IPS DF 4.7 (cell line): Measurements from ENCODE around the gene MVD.
"Not testable (repeated sequence)": the region's sequence is repeated elsewhere in the genome, so short reads cannot be mapped to it uniquely, and the experiment has no call there.

Experiments used
- DNase-seq: peaks from one replicate; pipeline ENCODE4 v3.0.0-alpha.2; 2013; ENCODE audit warnings: low spot score; ENCODE audit errors: extremely low read depth

The MVD gene

DNA sequence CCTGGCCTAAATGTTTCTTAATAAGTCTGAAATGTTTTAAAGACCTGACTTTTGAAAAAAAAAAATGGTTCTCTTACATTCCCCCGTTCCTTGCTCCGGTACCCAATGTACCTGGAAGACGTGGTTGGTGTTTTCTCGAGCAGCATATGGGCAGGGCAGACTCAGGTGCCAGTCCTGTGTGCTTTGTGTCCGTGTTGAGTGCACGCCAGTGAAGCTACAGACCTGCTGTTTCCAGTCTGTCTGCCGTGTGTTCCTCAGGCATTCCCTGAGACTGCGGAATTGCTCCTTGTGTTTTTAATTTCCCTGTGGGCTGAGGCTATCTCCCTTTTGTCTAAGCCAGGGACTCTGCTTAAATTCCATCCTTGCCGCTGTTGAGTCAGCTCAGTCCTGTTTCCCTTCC, 36.2 kb downstream of the MVD start:
- DNase-seq, result no peak

DNA sequence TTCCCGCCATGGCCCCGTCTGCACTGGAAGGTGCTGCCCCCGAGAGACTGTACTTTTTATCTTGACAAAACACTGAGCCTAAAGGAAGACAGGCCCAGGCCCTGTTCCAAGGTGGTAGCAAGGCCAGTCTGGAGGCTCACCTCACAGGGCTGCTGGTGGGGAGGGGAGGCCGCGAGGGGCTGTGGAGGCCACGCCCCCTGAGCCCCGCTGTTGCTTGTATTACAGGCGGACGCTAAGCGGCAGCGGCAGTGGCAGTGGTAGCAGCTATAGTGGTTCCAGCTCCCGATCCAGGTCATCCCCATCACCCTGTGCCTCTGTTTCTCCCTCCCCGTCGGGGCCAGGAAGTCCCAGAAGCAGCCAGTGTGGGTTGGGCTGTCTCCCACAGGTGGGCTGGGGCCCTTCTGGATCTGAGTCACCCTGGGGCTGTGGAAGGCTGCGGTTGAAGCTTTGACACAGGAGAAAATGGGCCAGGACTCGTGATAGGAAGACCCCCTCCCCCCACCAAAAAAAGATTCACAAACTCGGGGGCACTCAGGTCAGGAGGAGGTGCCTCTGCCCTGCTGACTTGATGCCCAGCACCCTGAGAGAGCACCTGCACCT, 37.8 kb downstream of the MVD start:
- DNase-seq, result no peak

DNA sequence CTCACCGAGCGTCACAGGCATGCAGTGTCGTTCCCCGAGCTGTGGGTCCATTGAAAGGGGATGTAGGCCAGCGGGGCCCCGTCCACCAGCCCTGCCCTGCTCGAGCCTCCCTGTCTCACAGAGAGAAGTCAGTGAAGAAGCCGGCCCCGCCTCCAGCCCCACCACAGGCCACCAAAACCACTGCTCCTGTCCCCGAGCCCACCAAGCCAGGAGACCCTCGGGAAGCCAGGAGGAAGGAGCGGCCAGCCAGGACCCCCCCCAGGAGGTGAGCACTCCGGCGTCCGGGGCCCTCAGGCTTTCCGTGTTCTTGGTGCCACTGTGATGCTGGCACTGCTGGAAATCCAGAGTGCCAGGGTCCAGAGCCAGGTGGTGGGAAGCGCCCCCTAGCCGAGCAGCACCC, 38.4 kb downstream of the MVD start:
- no peak for DNase-seq

DNA sequence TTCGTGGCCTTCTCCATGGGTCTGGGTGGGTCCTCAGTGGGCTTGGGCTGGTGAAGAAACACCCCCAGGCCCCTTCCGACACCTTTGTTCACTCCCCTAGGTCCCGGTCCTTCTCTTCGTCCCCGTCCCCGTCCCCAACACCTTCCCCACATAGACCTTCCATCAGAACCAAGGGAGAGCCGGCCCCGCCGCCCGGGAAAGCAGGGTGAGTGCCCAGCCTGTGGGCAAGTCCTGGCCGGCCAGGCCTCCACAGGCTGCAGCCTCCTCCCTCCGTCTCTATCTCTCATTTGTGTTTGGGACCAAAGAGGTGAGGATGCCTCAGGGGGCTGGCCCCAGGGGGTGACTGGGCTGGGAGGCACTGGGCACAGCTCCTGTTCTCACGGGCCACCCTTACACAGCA, 39.0 kb downstream of the MVD start:
- no peak for DNase-seq

DNA sequence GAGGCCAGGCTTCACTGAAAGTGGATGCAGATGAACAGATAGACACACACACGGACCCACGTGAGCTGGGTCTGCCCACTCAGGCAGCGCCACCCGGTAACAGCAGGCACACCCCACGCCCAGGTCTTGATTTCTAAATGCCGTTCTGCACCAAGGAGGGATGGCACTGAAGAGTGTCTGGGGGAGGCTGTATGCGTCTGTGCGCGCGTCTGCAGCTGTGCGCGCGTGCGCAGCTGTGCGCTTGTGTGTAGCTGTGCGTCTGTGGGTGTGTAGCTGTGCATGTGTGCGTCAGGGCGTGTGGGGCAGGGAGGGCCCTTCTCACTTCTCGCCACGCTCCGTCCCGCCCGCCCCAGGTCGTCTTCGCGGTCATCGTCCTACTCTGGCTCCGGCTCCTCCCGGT, 40.0 kb downstream of the MVD start:
- DNase-seq, result no peak

DNA sequence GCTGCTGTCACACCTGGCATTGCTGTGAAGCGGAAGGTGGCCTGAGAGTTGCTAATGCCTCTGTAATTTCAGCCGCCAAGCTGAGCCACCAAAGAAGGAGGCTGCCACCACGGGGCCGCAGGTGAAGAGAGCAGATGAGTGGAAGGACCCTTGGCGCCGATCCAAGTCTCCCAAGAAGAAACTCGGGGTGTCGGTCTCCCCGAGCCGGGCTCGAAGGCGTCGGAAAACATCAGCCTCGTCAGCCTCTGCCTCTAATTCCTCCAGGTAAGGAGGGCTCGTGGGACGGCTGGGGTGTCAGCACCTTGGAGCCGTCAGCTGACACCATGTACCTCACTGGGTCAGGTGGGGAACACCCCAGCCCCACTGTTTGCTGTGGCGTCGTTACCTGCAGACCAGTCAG, 40.8 kb downstream of the MVD start:
- no peak for DNase-seq

DNA sequence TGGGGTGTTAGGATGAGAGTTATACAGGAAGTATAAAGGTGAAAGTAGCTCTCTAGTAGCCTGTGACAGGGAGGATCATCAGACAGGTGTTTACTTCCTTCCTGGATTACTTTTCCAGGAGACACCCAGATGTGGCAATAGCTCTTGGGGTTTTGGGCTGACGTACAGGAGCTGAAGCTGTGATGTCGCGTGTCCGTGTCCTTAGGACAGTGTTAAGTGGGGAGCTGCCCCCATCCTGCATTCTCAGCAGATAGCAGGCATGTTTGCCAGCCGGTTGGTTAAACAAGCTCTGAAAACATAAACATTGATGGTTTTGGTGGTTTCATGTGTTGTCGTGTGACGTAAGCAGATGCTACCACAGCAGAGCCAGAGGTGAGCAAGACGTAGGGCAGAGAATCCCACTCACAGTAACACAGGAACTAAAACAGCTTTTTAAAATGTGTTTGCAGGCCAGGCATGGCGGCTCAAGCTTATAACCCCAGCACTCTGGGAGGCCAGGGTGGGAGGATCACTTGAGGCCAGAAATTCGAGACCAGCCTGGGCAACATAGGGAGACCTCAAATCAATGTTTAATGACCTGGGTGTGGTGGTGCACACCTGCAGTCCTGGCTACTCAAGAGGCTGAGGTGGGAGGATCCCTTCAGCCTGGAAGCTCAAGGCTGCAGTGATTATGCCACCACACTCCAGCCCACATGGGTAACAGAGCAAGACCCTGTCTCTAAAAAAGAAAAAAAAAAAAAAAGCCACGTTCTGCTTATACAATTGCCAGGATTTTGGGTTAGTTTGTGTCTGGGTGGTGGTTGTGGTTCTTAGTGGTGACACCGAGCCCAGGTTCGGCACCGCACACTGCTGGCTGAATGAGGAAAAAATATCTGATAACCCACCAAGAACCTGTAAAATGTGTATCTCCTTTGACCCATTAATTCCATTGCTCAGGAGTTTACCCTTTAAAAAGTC, 42.8 kb downstream of the MVD start:
- DNase-seq, result no peak

DNA sequence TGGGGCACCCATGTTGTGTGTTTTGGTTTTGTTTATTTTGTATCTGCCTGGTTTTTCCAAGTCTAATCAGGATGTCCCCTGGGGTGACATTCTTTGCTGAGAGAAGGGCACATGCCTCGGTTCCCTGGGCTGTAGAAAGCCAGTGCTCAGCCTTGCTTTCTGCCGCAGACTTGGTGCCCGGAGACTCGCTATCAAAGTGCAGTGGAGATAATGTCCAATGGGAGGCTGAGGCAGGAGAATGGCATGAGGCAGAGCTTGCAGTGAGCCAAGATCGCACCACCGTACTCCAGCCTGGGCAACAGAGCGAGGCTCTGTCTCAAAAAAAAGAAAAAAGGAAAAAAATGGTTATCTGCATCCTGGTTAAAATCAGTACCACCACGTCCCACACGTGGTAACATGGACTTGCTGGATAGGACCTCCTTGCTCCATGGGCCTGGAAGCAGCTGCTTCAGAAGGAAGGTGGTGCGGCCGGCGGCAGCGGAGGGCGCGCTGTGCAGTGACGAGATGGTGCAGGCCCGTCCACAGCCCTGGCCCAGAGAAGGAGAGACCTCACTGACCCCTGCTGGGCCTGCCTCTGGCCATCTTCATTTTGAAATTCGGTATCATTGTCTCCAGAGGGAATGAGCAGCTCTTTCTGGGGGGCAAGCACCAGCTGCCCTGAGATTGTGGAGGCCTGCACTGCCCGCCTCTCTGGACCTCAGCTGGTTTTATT, 43.8 kb downstream of the MVD start:
- DNase-seq, result no peak

DNA sequence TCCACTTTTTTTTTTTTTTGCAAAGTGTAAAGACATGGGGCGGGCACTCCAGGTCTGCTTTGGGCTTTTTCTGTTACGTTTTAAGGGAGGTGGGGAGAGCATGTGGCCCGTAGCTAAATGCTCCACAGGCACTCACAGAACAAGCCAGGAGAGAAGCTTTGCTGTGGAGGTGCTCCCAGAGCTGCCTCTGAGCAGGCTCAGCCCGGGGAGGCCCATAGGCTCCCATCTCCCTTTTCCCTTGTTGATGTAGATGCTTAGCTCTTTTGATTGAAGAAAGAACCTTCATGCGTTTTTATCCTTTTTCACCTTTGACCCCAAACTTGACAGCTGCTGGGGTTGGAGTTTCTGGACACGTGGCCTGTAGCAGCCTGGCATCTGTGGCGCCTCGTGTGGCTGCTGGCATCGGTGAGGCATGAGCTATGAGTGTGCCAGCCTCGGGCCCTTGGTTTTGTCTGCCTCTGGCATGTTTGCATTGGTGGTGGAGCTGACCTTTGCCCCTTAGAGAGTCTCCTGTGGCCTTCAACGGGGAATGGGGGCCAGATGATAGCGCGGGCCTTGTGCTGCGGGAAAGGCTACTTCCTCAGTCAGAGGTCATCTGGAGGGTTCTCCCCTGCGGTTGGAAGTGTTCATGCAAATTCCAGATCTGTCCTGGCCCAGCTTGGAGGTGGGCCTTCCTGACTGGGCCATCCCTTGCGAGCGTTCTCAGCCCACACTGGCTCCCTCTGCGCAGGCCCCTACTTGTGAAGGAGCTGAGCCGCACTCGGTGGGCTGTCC, 44.5 kb downstream of the MVD start:
- no peak for DNase-seq

DNA sequence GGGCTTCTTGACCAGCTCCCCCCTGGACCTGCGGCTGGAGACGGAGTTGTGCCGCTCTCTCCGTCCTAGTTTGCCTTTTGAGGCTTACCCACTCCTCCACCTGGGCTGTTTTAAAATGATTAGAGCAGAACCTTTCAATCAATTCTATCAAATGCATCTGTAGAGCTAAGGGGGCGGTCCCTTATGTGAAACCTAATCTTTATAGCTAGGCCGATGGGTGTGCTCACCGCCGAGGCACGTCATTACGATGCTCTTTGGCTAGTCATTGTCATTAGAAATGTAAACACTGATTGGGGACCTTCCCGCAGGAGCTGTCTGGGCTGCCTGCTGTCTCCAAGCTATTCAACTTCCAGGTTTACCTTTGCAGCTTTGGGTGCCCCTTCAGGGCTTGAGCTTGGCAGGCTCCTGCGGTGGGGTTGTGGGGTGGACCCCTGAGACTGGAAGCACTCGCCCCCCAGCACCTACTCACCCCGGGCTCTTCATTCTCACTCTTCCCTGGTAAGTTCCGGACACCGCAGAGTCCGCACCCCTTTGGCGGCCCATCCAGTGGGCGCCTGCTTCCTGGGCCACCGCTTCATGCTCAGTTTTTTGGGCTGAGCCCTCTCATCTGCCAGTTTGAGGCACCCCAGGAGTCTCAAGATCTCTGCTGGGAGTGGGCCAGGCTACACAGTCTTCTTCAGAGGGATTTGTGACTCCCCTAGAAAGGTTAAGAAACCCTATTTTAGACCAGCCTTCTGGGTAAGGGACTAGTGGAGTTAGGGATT, 45.4 kb downstream of the MVD start:
- DNase-seq, result no peak

DNA sequence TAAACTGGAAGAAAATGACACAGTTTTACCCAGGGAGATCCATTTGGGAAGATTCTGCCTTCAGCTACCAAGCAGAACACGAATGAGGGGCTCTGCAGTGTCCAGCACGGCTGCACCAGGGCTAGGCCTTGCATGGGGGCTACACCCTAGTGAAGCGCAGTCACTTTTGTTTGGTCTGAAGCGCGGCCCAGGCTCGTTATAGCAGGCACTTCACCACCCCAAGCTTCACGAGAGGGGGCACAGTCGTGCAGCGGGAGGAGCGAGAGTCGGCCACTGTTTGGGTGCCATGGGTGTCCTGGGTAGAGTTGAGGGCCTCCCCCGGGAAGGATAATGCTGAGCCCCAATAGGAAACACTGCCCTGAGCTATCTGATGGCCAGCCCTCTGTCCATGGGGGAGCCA, 46.2 kb downstream of the MVD start:
- DNase-seq, result no peak

DNA sequence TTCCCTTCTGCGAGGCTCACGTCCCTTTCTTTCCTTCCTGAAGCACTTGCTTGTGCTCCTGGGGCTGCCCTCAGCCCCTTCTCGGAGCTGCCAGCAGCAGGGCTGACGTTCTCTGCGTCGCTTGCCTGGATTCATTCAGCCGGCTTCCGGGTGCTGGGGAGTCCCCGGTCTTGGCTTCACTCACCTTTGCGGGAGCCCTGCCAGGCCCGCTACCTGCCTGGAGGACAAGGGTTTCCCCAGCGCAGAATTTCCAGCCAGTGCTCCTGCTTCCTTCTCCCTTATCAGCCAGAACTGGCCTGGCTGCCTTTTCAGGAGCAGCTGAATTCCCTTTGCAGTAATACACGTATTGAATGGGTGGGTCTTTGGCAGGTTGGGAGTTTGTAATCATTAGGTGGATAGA, 46.6 kb downstream of the MVD start:
- DNase-seq, result no peak

DNA sequence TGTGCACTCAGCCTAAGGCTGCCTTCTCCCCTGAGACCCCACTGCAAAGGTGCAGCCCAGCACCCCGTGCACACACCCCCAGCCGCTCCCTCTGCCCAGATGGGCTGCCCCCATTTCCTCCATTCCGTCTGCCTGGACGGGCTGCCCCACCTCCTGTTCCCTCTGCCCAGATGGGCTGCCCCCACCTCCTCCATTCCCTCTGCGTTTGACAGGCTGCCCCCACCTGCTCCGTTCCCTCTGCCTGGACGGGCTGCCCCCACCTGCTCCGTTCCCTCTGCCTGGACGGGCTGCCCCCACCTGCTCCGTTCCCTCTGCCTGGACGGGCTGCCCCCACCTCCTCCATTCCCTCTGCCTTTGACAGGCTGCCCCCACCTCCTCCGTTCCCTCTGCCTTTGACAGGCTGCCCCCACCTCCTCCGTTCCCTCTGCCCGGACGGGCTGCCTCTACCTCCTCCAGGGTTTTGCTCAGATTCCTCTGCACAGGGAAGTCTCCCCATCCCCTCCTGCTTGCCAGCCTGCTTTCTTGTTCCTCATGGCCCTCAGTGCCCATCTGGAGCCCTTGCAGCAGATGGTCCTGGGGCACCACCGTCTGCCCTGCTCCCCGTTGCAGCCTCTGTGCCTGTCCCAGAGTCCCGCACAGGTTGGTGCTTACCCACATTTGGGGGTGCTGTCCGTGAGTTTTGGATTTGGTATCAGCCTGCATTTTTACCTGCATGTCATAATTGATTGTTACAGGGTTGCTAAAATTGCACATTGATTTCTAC, 47.9 kb downstream of the MVD start:
- no peak for DNase-seq

DNA sequence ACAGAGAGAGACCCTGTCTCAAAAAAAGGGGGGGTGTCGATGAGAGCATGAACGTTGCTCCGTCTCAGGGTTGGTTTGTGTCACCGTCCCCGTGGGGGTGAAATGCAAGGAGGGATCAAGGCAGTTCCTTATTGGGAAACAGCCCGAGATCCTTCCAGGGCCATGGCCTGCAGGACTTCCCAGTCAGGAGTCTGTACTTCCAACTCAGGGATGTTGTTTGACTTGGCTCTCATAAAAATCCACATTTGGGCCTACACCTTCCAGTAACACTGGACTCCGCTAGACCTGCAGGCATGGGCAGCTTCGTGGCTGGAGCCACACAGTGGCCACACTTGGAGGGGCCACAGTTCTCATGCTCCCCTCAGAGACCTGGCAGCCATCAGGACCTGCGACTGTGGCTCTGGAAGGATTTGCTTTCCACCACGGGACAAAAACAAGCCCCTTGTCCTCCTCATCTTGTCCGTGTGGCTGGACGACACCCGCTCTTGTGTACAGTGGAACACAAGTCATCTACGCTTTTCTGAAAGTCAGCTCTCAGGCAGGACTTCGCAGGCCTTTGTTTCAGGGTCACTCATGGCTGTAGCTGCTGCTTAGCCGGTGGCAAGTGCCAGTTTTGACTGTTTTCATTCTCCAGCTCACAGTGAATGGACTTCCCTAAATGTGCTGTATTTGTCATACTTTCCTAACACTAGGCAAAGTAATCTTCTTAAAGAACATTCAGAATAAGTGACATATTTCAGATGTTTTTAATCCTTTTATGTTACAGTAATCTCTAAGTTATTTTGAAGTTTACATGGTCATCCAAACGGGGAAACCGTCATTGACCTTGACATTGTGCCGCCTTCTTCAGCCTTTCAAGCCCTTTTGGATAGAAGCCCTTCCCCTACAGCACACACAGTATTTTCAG, 48.7 kb downstream of the MVD start:
- DNase-seq, result no peak

DNA sequence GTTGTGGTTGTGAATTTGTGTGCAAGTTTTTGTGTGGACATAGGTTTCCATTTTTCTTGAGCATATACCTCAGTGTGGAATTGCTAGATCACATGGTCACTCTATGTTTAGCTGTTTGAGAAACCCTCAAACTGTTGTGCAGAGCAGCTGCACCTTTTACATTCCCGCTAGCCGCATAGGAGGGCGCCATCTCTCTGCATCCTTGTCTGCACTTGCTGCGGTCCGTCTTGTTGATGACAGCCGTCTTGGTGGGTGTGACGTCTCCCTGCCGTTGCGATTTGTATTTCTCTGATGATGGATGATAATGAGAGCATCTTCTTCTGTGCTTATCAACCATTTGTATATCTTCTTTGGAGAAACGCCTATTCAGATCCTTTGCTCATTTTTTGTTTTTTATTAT, 49.6 kb downstream of the MVD start:
- DNase-seq, result no peak

DNA sequence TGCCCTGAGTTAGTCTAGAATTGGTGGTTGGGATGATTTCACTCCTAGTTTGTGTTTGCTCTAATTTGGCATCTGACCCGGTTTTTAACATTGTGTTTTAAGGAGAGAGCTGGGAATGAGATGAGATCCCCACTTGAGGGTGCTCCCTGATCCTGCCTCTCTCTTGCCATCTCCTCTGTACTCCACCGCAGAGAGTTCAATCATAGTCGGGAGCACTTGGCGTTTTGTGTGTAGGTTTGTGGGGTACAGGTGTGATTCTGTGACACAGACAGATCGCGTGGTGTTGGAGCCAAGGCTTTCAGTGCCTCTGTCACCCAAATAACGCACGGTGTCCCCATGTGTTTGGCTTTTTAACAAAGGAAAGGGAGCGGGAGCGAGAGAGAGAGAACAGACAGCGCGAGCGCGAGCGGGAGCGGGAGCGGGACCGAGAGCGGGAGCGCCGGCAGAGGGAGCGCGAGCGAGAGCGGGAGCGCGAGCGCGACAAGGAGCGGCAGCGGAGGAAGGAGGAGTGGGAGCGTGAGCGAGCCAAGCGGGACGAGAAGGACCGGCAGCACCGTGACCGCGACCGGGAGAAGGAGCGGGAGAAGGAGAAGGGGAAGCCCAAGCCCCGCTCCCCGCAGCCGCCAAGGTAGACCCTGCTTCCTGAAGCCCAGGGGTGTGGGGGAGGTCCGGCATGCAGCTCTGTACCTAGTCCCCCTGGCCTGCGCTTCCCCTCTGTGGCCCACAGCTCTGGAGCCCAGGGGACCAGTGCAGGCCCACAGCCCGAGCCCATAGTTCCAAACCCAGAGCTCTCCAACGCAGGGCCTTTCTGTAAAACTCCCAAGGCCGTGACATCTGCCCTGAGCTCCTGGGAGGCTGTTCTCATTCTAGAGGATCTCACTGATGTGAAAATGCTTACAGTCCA, 51.7 kb downstream of the MVD start:
- DNase-seq, result no peak

DNA sequence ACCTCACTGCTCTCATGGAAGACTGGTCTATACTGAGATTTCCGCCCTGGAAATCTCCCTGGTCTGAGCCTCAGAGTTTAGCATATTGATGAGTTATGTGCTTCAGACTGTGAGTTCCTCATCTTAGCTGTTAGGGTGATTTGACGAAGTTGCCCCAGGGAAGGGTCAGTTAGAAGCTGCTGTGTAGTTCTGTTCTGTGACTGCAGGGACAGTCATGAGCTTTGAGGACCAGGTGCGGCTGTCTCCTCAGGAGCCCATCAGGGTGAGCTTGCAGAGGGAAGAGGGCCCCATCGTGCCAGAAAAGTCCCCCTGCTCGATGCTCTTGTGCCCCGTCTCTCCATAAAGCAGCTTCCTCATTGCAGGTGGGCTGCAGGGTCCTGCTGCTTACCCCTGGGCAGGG, 52.8 kb downstream of the MVD start:
- no peak for DNase-seq

DNA sequence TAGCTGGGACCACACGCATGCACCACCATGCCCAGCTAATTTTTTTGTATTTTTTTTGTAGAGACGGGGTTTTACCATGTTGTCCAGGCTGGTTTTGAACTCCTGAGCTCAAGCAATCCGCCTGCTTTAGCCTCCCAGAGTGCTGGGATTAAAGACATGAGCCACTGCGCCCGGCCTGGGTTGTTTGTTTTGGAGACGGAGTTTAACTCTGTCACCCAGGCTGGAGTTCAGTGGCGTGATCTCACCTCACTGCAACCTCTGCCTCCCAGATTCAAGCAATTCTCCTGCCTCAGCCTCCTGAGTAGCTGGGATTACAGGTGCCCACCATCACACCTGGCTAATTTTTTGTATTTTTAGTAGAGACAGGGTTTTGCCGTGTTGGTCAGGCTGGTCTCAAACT, 53.5 kb downstream of the MVD start:
- not testable (repeated sequence) for DNase-seq
